Medulla oblongata (tissue), 1 donor: ENCODE measurements around the gene CHI3L2.

Experiments used
- DNase-seq: peaks from one replicate; pipeline ENCODE4 v3.0.0-alpha.2; 2015; ENCODE audit errors: extremely low spot score

The CHI3L2 gene

DNA sequence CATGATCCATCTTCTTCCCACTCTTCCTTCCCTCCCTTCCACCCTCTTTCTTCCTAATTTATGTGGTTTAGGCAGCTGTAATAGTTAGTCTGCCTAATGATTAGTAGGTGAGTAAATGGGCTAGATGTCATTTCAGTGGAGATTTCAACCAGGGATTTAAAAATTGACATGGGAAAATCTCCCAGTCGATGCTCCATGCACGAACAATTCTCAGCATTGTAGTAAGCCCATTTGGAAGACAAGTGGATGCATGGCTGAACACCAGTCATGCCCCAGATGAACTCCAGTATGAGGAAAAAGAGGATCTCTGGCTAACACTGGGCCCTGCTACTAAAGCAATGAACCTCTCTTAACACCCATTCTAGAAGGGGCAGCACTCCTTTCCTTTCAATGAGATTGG is 25.3 kb downstream of the CHI3L2 start:
- DNase-seq = peak; percentile 52

DNA sequence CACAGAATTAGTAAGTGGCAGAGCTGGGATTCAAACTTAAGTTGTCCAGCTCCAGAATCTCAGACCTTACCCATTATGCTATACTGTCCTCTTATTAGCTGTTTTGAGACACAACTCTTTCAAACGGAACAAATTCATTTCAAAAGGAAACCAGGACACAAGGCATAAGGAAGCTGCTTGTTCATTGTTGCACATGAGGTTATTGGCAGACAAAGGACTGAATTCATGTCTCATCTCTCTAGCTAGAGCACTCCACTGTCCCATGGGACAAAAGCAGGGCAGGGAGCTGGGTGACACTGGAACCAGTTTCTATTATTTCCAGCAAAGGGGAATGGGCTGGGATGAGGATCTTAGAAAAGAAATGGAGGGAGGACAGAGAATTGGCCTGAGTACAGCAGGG is 26.4 kb downstream of the CHI3L2 start:
- DNase-seq = peak; percentile 93

DNA sequence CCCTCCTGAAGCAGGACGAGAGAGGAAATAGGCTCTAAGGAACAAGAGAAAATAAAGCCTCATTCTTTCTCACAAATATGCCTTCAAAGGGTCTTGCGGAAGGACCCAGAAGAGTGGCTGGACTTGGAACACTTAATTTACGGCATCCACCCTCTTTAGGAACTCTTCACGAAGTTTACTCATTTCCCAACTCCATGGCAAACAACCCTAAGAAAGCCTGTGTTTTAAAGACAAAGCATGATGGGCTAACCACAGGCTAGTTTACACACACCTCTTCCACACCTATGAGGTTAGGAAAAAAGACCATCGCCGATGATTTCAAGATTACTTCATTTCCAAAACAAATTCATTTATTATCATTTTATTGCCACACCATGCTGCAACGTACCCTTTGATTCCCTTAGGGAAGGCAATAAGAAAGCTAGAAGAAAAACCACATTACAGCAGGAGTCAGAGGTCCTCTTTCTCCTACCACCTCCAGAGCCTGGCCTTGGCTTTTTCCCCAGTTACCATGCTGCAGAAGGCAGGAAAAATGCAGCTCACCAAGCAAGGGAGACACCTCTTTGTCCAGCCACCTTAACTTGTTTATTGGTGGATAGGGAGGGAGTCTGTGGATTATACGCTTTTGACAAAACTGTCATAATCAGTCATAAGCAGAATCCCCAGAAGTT is 29.6 kb downstream of the CHI3L2 start:
- no peak for DNase-seq

DNA sequence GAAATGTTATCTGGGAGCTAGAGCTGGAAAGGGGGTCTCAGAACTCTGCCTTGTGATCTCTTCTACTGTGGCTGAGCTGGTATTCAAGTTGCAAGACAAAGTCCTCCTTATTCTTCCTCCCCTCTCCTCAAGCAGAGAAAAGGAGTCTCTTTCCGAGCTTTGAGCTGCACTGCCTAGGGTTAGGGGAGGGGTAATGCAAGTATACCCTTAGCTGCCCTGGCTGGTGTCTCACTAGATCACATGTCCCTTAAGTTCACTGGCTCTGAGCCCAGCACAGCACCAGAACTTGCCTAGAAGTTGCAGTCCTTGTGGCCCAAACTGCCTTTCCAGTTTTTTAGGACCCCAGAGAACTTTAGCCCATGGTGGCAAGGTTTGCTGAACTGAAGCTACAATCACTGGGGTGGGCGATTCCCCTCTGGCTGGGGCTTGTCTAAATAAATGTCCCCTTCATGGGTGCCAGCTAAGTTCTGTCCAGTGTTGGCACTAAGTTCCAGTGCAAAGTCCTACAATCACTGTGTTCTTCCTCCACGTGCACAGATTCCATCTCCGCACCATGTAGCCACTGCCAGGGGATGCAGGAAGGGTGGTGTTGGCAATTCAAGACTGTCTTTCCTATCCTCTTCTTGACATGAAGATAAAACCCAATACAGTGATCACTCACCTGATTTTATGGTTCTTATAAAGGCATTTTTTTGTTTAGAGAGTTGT is 40.4 kb downstream of the CHI3L2 start:
- no peak for DNase-seq

DNA sequence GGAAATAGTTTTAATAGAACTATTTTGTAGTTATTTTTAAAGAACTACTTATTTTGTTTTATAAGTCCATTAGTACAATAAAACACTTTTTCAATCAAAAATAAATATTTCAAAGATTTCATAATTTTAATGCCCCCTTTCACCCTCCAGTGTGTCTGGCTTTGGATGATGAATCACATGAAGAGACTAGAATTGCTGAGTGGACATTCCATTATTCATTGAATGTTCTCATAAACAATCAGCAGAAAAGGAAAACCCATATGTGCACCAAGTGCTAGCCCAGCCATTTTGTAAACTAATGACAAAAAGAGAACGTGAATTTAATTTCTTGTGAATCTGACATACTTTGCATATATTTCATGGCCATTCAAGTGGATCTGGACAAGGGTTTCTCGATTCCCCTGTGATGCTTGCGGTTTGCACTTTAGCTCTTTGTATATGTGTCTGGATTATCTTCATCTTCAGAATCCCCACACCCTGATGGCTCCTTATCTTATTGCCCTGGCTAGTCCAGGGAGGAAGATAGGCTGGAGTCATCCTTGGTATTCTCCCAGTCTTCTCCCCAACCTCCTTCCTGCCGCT is 42.4 kb downstream of the CHI3L2 start:
- DNase-seq = no peak

DNA sequence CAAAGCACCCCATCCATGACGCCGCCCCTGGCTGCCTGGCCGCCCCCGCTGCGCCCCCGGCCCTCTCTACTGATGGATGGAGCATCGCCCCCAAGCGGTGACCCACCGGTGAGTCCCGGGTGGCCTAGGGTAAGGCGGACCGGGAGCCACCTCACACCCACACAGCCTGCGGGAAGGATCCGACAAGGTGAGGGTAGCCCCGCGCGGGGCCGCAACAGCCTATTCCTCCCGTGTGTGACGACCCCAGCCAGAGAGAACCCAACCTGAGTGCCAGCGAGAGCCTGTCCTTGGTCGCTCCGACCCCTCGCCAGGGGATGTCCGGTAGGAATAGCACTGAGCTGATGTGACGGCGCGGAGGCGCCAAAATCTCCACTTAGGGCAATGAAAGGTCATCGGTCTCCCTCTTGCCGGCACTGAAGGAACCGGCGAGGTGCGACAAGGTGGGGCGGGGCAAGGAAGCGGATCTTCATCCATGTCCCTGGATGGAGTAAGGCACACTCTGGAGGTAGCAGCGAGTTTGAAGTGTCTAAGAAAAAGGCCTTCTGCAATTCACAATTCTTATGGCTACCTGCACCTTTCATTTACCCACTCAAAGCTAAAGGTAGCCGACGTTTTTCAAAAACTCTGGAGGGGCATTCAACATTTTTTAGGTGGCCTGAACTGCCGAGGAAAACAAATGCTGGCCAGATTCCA is 43.4 kb downstream of the CHI3L2 start:
- no peak for DNase-seq

DNA sequence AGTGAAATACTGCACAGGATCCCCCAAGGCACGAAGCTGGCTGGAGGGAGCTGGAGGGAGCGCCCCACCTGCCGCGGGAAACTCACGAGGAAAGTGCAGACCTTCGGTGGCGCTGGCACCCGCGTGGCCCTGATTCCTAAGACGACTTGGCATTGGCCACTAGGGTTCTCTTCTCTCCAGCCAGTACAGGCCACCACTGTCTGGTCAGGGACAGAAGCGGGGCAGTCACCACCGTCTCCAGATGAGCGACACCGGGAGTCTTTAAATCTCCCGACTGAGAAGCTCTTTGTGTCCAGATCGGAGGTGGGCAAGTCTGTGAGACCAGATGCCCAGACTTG is 43.9 kb downstream of the CHI3L2 start:
- DNase-seq = no peak

DNA sequence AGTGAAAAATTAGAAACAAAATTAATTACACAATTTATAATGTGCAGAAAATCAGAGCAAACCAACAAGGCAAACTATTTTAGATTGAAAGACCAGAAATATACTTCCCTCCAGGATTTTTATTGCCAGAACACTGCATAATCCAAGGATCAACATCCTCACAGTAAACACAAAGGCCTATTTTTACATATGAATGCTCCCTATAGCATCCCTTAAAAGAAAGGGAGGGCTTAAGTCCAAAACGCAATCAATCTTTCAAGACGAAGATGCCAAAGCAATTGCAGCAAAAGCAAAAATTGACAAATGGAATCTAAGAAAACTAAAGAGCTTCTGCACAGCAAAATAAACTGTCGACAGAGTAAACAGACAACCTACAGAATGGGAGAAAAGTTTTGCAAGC is 44.6 kb downstream of the CHI3L2 start:
- no peak for DNase-seq

DNA sequence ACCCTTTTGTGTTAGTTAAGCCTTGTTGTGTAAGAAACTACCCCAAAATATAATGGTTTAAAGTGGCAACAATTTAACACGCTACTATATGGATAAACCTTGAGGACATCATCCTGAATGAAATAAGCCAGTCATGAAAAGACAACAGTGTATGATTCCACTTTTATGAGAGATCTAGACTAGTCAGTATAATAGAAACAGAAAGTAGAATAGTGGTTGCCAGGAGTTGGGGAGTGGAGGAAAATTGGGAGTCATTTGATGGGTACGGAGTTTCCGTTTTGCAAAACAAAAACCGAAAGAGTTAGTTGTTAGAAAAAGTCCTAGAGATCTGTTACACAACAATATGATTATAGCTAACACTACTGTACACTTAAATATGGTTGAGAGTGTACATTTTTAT is 47.1 kb downstream of the CHI3L2 start:
- no peak for DNase-seq

DNA sequence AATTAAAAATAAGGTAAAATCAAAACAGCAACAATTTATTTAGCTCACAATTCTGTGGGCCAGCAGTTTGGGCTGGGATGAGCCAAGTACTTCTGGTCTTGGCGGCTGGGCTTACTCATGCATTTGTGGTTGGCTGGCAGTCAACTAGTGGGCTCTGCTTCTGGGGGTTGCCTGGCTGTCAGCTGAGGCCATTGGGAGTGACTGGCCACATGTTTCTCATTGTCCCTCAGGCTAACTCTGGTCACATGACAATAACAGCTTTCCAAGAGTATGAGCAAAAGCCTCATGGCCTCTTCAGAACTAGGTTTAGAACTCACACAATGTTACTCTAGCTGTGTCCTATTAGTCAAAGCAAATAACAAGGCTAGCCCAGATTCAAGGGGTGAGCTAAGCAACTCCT is 47.6 kb downstream of the CHI3L2 start:
- peak; percentile 52 for DNase-seq

DNA sequence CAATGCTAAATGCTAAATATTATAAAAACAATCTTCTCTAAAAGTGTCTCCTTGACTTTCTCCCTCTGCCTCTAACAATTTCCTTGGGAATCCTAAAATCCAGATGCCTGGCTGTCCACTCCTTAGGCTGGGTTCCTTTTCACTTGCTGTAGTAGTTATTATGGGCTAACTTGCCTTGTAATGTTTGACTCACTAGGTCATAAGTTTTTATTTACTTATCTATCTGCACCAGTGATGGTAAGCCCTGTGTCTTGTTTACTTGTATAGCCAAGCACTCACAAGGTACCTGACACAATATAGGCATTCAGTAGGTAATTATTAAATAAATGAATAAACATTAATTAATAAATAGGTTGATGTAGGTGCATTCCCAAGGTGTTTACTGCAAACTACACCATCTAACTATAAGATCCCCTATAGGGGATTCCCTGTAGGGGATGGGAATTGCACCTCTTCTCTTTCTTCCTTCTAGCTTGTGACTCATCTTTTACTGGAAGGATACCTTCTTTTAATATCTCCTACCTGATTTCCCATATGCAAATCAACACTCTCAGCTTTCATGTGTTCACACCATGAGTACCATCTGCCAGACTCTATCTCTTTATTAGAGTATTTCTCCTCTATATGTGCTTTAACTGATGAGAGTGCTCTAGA is 48.4 kb downstream of the CHI3L2 start:
- no peak for DNase-seq

DNA sequence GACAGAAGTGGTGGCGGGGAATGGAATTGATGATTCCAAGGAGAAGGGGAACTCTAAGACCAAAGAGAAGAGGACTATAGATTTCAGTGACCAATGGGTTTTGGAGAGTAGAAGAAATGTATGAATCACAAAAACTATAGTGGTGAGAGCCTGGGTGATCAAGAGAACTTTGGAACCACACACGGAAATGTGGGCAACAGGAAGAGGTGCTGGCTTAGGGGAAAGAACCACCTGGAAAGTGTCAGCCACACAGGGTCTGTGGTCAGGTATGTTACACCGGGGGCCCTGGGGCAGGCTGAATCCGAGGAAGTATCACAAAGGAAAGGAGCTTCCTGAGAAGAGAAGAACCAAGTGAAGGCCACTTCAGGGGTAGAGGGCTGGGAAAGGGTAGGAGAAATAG is 51.6 kb downstream of the CHI3L2 start:
- no peak for DNase-seq

DNA sequence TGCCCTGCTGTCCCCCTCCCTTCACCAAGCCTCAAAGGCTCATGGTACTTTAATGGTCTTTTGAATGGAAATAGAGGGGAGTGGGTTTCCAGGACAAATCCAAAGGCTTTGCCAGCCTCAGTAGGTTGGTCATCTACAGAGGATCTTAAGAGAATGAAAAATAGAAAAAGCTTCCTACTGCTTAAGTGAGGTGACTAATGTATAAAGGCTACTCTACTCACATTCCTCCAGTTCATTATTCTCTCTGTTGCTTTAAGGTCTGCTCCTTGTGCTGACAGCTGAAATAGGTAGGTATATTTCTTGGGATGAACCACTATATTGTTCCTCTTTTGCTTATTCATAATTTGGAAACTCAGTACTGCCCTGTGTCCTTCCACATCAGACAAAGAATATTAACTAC is 52.8 kb downstream of the CHI3L2 start:
- no peak for DNase-seq

DNA sequence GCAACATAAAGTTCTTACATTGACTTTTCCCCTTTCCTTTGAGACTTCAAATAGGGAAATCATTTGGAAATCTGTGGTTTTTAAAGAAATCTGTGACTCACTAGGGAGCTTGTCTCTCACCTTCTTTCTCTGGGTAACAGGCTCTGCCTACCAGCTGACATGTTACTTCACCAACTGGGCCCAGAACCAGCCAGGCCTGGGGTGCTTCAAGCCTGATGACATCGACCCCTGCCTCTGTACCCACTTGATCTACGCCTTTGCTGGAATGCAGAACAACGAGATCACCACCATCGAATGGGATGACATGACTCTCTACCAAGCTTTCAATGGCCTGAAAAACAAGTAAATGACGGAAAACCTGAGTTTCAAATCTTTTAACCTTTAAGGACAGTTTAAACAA is 53.9 kb downstream of the CHI3L2 start:
- DNase-seq = no peak

DNA sequence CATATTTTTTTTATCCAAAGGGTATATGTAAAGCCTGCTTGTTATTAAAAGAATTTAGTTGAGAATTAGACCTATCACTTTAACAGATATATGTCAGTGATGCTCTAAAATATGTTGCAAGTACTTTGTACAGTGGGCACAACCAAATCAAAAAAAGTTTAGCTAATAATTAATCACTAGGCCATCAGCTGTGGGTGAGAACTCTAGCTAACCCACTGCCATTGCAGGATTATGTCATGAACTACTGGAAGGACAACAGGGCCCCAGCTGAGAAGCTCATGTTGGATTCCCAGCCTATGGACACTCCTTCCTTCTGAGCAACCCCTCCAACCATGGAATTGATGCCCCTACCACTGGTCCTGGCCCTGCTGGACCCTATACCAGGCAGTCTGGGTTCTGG is 56.3 kb downstream of the CHI3L2 start:
- no peak for DNase-seq

DNA sequence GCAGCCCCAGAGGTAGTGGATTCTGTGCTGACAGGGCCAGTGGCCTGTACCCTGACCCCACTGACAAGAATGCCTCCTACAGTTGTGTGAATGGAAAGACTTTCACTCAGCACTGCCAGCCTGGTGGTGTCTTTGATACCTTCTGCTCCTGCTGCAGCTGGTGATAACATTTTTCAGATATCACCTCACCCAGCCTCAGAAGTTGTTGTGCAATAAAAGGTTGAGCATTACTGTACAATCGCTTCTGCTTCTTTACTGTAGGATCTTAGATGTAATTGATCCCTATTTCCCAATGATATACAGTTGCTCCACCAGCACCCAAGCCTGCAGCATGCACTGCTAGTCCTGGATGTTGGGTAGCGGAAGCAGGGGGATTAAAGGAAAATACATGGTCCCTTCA is 58.4 kb downstream of the CHI3L2 start:
- no peak for DNase-seq

DNA sequence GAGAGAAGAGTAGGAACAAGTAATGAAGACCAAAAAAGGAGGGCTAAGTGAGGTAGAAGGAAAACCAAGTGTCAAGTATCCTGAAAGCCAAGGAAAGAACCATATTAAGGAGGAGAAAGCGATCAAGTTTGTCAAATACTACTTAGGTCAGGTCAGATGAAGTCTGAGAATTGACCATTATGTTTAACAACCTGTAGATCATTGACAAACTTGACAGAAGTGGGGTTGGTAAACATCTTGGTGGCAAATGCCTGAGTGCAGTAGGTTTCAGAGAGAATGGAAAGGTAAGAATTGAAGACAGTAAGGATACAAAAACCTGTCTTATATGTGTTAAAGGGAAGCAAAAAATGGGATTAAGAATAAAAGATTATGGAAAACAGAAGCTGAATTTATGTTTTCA is 59.4 kb downstream of the CHI3L2 start:
- DNase-seq = no peak

DNA sequence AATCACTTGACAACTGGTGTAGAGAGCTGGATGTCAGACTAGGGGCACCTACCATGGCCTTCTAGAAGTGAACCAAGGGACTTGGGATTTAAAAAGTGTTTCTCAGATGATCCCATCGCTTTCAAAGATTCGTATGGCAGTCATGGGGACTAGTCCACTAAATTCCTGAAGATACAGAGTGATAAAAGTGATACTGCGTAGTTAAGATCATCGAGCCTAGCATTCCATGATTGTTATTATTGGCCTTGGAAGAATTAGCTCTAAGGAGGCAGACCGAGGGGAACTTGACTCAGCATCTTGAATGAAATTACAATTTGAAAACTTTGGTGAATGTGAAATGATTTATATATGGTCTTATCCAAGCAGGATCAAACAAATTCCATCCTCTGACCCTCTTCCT is 61.9 kb downstream of the CHI3L2 start:
- DNase-seq = no peak

DNA sequence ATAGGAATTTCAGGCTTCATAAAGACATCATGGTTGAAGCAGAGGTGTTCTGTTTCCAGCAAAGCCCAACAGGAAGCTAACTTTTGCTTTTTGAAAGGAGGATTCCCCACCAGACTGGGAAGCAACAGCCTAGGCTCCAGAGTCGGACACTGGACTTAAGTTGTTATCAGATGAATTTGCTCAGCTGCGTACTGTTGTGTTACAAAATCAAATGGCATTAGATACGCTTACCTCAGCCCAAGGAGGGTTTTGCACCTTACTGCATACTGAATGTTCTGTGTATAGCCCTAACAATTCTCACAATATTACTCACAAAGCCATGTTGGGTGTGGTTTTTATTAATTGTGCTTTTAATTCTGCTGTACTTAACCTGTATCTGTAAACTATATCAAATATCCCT is 62.6 kb downstream of the CHI3L2 start:
- no peak for DNase-seq

DNA sequence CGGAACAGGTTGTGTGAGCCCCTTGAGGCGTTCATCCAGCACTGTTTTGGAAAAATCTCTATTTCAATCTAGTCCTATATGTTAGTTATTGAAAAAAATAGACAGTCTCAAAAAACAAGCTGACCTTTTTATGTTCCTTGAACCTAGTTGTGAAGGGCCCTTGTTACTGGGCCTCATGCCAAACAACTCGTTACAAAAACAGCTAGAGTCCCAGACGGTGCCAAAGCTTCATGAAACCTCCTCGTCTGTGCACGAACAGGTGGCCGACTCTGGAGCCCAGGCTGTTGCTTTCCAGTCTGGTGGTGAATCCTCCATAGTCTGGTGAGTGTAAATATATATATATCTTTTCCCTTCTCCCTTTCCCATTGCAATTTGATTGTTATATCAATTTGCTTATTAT is 63.1 kb downstream of the CHI3L2 start, which contains the start of gene CHIA:
Gene CHIA (plus strand): TSS at position 222 of the 400 bp plus-strand sequence. CDS start 19,617 bp downstream, outside the sequence.
- DNase-seq = no peak
